GM18907 (cell line): ENCODE data around the gene PRRT4.

Experiments used
- ATAC-seq: cut with Tn5 transposase; IDR thresholded peaks from one replicate; pipeline ENCODE4 v1.9.1; 2021; ENCODE audit warnings: mild to moderate bottlenecking, moderate library complexity; ENCODE audit not compliant: unreplicated experiment

Gene PRRT4

GRCh38 chr7:128396357-128396756, 34.9 kb upstream of the PRRT4 start:
- ATAC-seq, result no peak

- ATAC-seq, result no peak
Measured at GRCh38 chr7:128395748-128396147, 34.3 kb upstream of the PRRT4 start.

GRCh38 chr7:128394904-128395496, 33.5 kb upstream of the PRRT4 start:
- ATAC-seq, result no peak

GRCh38 chr7:128393526-128394330, 32.2 kb upstream of the PRRT4 start:
- ATAC-seq, result no peak

GRCh38 chr7:128392446-128393327, 31.2 kb upstream of the PRRT4 start:
- no peak for ATAC-seq

- ATAC-seq, result no peak
Measured at GRCh38 chr7:128391805-128392204, 30.3 kb upstream of the PRRT4 start.

GRCh38 chr7:128390871-128391565, 29.5 kb upstream of the PRRT4 start:
- ATAC-seq, result no peak

- no peak for ATAC-seq
Measured at GRCh38 chr7:128389618-128390329, 28.3 kb upstream of the PRRT4 start.

- ATAC-seq, result no peak
Measured at GRCh38 chr7:128389085-128389617, 27.7 kb upstream of the PRRT4 start.

GRCh38 chr7:128388145-128388485, 26.6 kb upstream of the PRRT4 start:
- no peak for ATAC-seq

GRCh38 chr7:128387216-128388144, 26.0 kb upstream of the PRRT4 start:
- ATAC-seq, result peak; percentile 75

GRCh38 chr7:128385988-128386925, 24.8 kb upstream of the PRRT4 start:
- no peak for ATAC-seq

- no peak for ATAC-seq
Measured at GRCh38 chr7:128384726-128385125, 23.2 kb upstream of the PRRT4 start.

GRCh38 chr7:128383776-128384175, 22.3 kb upstream of the PRRT4 start:
- ATAC-seq, result no peak

- ATAC-seq, result no peak
Measured at GRCh38 chr7:128381161-128381821, 19.8 kb upstream of the PRRT4 start.

- no peak for ATAC-seq
Measured at GRCh38 chr7:128380483-128381106, 19.1 kb upstream of the PRRT4 start.

GRCh38 chr7:128379900-128380479, 18.5 kb upstream of the PRRT4 start:
- ATAC-seq, result no peak
